Gastroesophageal sphincter (tissue), 3 donors: Measurements from ENCODE around the gene FHL1.

Experiments used
- CTCF ChIP-seq, 4 experiments: fragments of 200-600 bp in 2 of 4; fragments of 450-650 bp in 2 of 4; sonication (generic) in 1 of 4; IDR thresholded peaks; one replicate each; pipeline ENCODE4 v1.5.1; 2017 to 2019; ENCODE audit warnings: antibody characterized with exemption in 4 of 4, mild to moderate bottlenecking in 2 of 4, moderate library complexity in 2 of 4
- EP300 ChIP-seq: sonication (generic); formaldehyde crosslinking; IDR thresholded peaks from one replicate; pipeline ENCODE4 v1.6.1; 2017; ENCODE audit warnings: antibody characterized with exemption, mild to moderate bottlenecking
- POLR2A ChIP-seq, 2 donors: fragments of 450-650 bp; IDR thresholded peaks; one replicate each; pipeline ENCODE4 v1.6.1; 2017; ENCODE audit warnings: antibody characterized with exemption in 2 of 2, mild to moderate bottlenecking in 2 of 2, moderate library complexity in 1 of 2
- POLR2AphosphoS5 ChIP-seq: sonication (generic); formaldehyde crosslinking; IDR thresholded peaks from one replicate; pipeline ENCODE4 v1.6.1; 2017; ENCODE audit warnings: antibody characterized with exemption

- no peak for TF ChIP-seq CTCF (IDR thresholded peaks at IDR 0.05)
- no peak for TF ChIP-seq EP300
- no peak for TF ChIP-seq POLR2AphosphoS5
- TF ChIP-seq POLR2A (IDR thresholded peaks at IDR 0.05): no peak
These were observed 72.6 kb downstream of the FHL1 start for GRCh38 chrX:136219893-136220292.
